HG03095 (cell line): ENCODE results near the gene CCDC7.
"Not testable (repeated sequence)": the region's sequence is repeated elsewhere in the genome, so short reads cannot be mapped to it uniquely, and the experiment has no call there.

Experiments
- ATAC-seq: cut with Tn5 transposase; IDR thresholded peaks from one replicate; pipeline ENCODE4 v1.9.1; 2021; ENCODE audit warnings: moderate library complexity; ENCODE audit not compliant: unreplicated experiment

Gene CCDC7

DNA sequence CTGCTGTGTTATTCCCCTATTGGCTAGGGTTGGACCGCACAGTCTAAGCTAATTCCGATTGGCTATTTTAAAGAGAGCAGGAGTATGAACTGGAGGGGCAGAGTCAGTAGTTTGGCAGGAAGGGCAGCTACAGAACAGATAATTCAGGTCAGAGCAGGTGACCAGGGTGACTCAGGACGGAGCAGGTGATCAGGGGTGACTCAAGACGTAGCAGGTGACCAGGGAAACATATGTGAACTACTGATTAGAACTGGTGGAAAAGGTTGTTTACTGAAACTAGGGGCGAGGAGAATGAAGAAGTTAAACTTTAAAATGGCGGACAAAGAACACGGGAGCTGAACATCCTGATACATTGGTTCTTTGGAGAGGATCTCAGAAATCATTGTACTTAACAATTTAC is 102.3 kb downstream of the CCDC7 start:
- no peak for ATAC-seq

- no peak for ATAC-seq
These were observed 110.9 kb downstream of the CCDC7 start for GRCh38 chr10:32556783-32557395.

GRCh38 chr10:32562695-32563094 is 116.8 kb downstream of the CCDC7 start:
- not testable (repeated sequence) for ATAC-seq

DNA sequence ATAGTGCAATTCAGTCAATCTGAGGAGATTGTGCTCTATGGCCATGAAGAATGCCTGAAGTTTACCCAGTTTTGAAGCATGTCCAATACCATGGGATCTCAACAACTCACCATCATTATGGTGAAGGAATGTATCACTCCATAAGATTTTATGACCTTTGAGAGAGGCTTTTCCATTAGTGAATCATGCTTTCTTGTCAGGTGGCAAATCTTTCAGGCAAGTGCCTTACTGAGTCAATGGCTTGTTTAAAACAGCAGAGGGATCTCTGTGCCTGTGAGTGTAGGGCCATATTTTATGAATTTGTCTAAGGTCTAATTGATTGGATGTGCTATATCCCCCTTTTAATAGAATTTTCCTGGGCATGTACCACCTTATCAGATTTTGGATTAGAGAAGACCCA is 131.5 kb downstream of the CCDC7 start:
- ATAC-seq = no peak

- no peak for ATAC-seq
These were observed 137.0 kb downstream of the CCDC7 start for GRCh38 chr10:32582946-32583345.

DNA sequence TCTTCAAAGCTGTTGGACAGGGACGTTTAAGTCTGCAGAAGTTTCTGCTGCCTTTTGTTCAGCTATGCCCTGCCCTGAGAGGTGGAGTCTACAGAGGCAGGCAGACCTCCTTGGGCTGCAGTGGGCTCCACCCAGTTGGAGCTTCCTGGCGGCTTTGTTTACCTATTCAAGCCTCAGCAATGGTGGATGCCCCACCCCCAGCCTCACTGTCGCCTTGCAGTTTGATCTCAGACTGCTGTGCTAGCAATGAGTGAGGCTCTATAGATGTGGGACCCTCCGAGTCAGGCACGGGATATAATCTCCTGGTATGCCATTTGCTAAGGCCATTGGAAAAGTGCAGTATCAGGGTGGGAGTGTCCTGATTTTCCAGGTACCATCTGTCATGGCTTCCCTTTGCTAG is 152.1 kb downstream of the CCDC7 start:
- not testable (repeated sequence) for ATAC-seq

GRCh38 chr10:32600317-32600716 is 154.4 kb downstream of the CCDC7 start:
- ATAC-seq = no peak

GRCh38 chr10:32601562-32601961 is 155.6 kb downstream of the CCDC7 start:
- ATAC-seq = not testable (repeated sequence)

- ATAC-seq = no peak
These were observed 159.8 kb downstream of the CCDC7 start for GRCh38 chr10:32605787-32606186.

DNA sequence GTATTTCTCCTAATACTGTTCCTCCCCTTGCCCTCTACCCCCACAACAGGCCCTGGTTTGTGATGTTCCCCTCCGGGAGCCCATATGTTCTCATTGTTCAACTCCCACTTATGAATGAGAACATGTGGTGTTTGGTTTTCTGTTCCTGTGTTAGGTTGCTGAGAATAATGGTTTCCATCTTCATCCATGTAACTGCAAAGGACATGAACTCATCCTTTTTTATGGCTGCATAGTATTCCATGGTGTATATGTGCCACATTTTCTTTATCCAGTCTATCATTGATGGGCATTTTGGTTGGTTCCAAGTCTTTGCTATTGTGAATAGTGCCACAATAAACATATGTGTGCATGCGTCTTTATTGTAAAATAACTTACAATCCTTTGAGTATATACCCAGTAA is 164.6 kb downstream of the CCDC7 start:
- not testable (repeated sequence) for ATAC-seq

- no peak for ATAC-seq
These were observed 170.5 kb downstream of the CCDC7 start for GRCh38 chr10:32616438-32616837.

- ATAC-seq = no peak
These were observed 172.5 kb downstream of the CCDC7 start for GRCh38 chr10:32618482-32618881.

GRCh38 chr10:32621969-32622368 is 176.0 kb downstream of the CCDC7 start:
- ATAC-seq = no peak

- ATAC-seq = no peak
These were observed 176.5 kb downstream of the CCDC7 start for GRCh38 chr10:32622409-32622808.

GRCh38 chr10:32627183-32627582 is 181.2 kb downstream of the CCDC7 start:
- no peak for ATAC-seq

DNA sequence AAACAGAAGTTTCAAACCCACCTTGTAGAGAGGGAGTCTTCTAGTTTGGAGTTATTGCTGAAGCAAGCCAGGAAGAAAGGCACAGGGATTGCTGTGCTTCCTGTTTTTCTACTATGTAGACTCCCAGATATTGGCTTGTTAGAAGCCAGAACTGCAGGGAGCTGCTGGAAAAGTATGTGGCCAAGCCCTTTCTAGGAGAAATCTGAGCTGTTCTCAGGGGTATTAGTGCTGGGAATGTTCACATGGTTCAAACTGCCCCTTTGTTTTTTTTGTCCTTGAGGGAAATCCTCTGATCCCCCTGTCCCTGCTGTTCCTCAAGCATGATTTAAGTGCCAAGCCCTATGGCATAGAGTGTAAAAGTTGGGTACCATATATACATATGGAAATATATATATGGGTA is 184.0 kb downstream of the CCDC7 start:
- no peak for ATAC-seq

- ATAC-seq = no peak
These were observed 200.6 kb downstream of the CCDC7 start for GRCh38 chr10:32646535-32646934.

GRCh38 chr10:32650246-32650655 is 204.3 kb downstream of the CCDC7 start:
- ATAC-seq = no peak

DNA sequence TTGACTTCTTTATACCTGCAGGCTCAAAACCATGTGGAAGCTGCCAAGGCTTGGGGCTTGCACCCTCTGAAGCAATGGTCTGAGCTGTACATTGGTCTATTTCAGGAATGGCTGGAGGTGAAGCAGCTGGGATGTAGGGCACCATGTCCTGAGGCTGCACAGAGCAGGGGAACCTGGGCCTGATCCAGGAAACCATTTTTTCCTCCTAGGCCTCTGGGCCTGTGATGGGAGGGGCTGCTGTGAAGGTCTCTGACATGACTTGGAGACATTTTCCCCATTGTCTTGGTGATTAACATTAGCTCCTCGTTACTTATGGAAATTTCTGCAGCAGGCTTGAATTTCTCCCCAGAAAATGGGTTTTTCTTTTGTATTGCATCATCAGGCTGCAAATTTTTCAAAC is 211.5 kb downstream of the CCDC7 start:
- ATAC-seq = not testable (repeated sequence)

GRCh38 chr10:32661346-32661745 is 215.4 kb downstream of the CCDC7 start:
- no peak for ATAC-seq

DNA sequence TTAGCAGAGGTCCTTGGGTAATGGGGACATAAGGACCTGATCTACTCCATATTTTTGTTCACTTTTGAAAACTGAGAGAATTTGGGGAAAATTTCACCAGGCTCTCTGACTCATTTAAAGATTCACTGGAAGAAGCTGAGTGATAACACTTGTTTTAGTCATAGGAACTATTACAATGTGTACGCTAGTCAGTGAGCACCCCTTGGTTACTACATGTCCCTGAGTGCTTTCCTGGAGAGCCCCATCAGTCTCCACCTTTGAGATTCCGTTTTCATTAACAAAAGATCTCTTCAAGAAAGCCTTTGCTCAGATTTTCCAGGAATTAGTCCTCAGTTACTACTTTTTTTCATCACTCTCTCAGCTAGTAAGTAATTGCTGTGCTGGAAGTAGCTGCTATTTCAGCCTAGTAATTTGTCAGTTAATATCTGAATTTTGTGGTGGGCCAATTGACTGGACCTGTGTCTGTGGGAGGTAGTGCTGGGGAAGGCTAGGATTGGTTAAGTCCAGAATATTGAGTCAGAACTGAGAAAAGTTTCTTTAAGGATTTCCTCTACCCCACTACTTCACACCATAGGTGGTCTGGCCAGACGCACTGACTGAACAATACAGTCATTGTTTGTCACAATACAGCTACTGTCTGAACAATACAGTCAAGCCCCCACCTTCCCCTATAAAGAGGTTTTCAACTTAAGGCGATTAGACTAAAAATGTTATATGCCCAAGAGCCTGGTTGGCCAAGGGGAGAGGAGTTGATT is 235.0 kb downstream of the CCDC7 start:
- ATAC-seq = no peak

GRCh38 chr10:32684291-32684690 is 238.4 kb downstream of the CCDC7 start:
- ATAC-seq = no peak

- no peak for ATAC-seq
These were observed 241.2 kb downstream of the CCDC7 start for GRCh38 chr10:32687116-32687515.
